ENCODE measurements around the gene RXRA.

RXRA gene

GRCh38 chr9:134373953-134374300 lies 47.7 kb downstream of the RXRA start:
- Histone ChIP-seq H3K27ac (peak overlapping the region in 18 of 21 experiments; percentile 82 to 97 (median 90)), H3K4me3 (no peak overlapping the region)

GRCh38 chr9:134374301-134375010 lies 48.2 kb downstream of the RXRA start:
- peak overlapping the region in 20 of 21 experiments; percentile 2 to 97 (median 90) for H3K27ac ChIP-seq
- no peak overlapping the region for H3K4me3 ChIP-seq

- Histone ChIP-seq H3K27ac (peak overlapping the region in 20 of 21 experiments; percentile 2 to 97 (median 89)), H3K4me3 (peak overlapping the region in 2 of 7 experiments; percentile 2 to 24)
Measured at GRCh38 chr9:134375011-134375390, 48.7 kb downstream of the RXRA start.

GRCh38 chr9:134375430-134376385 lies 49.5 kb downstream of the RXRA start:
- Histone ChIP-seq H3K4me3 (peak overlapping the region in 2 of 7 experiments; percentile 2 to 24), H3K27ac (peak overlapping the region in 20 of 21 experiments; percentile 2 to 97 (median 89))

- peak overlapping the region in 1 of 7 experiments; percentile 24 for H3K4me3 ChIP-seq
- H3K27ac ChIP-seq, result peak overlapping the region in 20 of 21 experiments; percentile 2 to 97 (median 89)
Measured at GRCh38 chr9:134376386-134377142, 50.3 kb downstream of the RXRA start.

- peak overlapping the region in 15 of 21 experiments; percentile 5 to 97 (median 90) for H3K27ac ChIP-seq
Measured at GRCh38 chr9:134377143-134377484, 50.9 kb downstream of the RXRA start.

GRCh38 chr9:134377976-134378375 lies 51.7 kb downstream of the RXRA start:
- peak overlapping the region in 19 of 21 experiments; percentile 4 to 97 (median 86) for H3K27ac ChIP-seq
- no peak overlapping the region for H3K4me3 ChIP-seq

More at GRCh38 chr9:134377143-134377484, 50.9 kb downstream of the RXRA start:
- H3K4me3 ChIP-seq, result no peak overlapping the region

GRCh38 chr9:134378901-134379338 lies 52.7 kb downstream of the RXRA start:
- Histone ChIP-seq H3K27ac (peak overlapping the region in 20 of 21 experiments; percentile 15 to 97 (median 86)), H3K4me3 (no peak overlapping the region)

GRCh38 chr9:134379831-134380365 lies 53.6 kb downstream of the RXRA start:
- H3K27ac ChIP-seq, result peak overlapping the region in 20 of 21 experiments; percentile 8 to 97 (median 86)

GRCh38 chr9:134380542-134381271 lies 54.5 kb downstream of the RXRA start:
- Histone ChIP-seq H3K27ac (peak overlapping the region in 19 of 21 experiments; percentile 2 to 97 (median 85)), H3K4me3 (no peak overlapping the region)

More at GRCh38 chr9:134379831-134380365, 53.6 kb downstream of the RXRA start:
- no peak overlapping the region for H3K4me3 ChIP-seq

GRCh38 chr9:134381272-134381661 lies 55.0 kb downstream of the RXRA start:
- no peak overlapping the region for H3K4me3 ChIP-seq
- H3K27ac ChIP-seq, result peak overlapping the region in 13 of 21 experiments; percentile 36 to 97 (median 85)

GRCh38 chr9:134381671-134382516 lies 55.6 kb downstream of the RXRA start:
- peak overlapping the region in 18 of 21 experiments; percentile 22 to 97 (median 52) for H3K27ac ChIP-seq
- peak overlapping the region in 1 of 7 experiments; percentile 10 for H3K4me3 ChIP-seq

- Histone ChIP-seq H3K27ac (peak overlapping the region in 15 of 21 experiments; percentile 27 to 97 (median 60)), H3K4me3 (no peak overlapping the region)
Measured at GRCh38 chr9:134382733-134383132, 56.5 kb downstream of the RXRA start.

GRCh38 chr9:134383148-134383547 lies 56.9 kb downstream of the RXRA start:
- peak overlapping the region in 10 of 21 experiments; percentile 27 to 97 (median 70) for H3K27ac ChIP-seq
- H3K4me3 ChIP-seq, result no peak overlapping the region

GRCh38 chr9:134384811-134385479 lies 58.7 kb downstream of the RXRA start:
- no peak overlapping the region for H3K4me3 ChIP-seq
- peak overlapping the region in 13 of 21 experiments; percentile 3 to 77 (median 54) for H3K27ac ChIP-seq

GRCh38 chr9:134385915-134386314 lies 59.7 kb downstream of the RXRA start:
- Histone ChIP-seq H3K4me3 (peak overlapping the region in 1 of 7 experiments; percentile 13), H3K27ac (peak overlapping the region in 12 of 21 experiments; percentile 3 to 77 (median 50))
